Ectodermal cell (in vitro differentiated cells): ENCODE measurements around the gene HTR6.

Source experiments
- H3K27ac ChIP-seq: 2 replicates; pipeline ENCODE4 v1.7.0; 2013; ENCODE audit warnings: mild to moderate bottlenecking, low read depth, low read length; ENCODE audit not compliant: insufficient read depth, poor library complexity, severe bottlenecking
- H3K27me3 ChIP-seq: 2 replicates; pipeline ENCODE4 v1.7.0; 2013; ENCODE audit warnings: mild to moderate bottlenecking, low read length; ENCODE audit not compliant: insufficient read depth, control insufficient read depth, poor library complexity, severe bottlenecking
- H3K36me3 ChIP-seq: one replicate; pipeline ENCODE4 v1.7.0; 2013; ENCODE audit warnings: low read length; ENCODE audit not compliant: control insufficient read depth, insufficient read depth
- H3K4me1 ChIP-seq: one replicate; pipeline ENCODE4 v1.7.0; 2013; ENCODE audit warnings: low read length; ENCODE audit not compliant: control insufficient read depth, insufficient read depth
- H3K4me3 ChIP-seq: 2 replicates; pipeline ENCODE4 v1.7.0; 2013; ENCODE audit warnings: low read depth, low read length, control low read depth; ENCODE audit not compliant: insufficient read depth
- H3K9me3 ChIP-seq: 2 replicates; pipeline ENCODE4 v1.7.0; 2013; ENCODE audit warnings: mild to moderate bottlenecking, low read length, moderate library complexity; ENCODE audit not compliant: control insufficient read depth
- WGBS, 2 experiments: methylation state at CpG; one replicate each; pipeline ENCODE4 v1.1.7; 2013; ENCODE audit warnings: missing lambda C conversion rate in 2 of 2; 5-methylcytosine and 5-hydroxymethylcytosine counted together

Gene HTR6

DNA sequence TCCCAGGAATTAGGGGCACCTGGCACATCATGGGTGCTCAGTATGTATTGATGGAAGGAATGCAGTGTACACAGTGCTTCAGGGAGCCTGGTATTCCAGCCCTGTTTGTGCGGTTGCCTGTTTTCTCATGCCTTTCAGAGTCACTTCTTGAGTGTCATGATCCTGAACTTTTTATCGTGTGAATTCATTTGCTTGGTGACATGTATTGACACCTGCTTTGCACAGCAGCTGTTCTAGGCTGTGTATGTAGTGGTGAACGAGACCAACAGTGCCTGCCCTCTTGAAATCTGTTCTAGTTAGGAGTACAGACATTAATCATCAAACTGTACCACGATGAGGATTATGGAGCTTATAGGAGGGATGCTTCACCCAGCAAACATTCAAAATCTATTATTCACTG lies 6.1 kb downstream of the HTR6 start:
- Histone ChIP-seq H3K27ac (no peak overlapping the region), H3K4me3 (no peak overlapping the region), H3K36me3 (no peaks in the 10 kb centered on the region), H3K9me3 (no peaks in the 10 kb centered on the region), H3K27me3 (peaks cover 25% of the 10 kb centered on the region), H3K4me1 (no peaks in the 10 kb centered on the region)
- 88 to 89% methylated on average over 4 of the region's 4 CpGs for WGBS, 2 experiments

DNA sequence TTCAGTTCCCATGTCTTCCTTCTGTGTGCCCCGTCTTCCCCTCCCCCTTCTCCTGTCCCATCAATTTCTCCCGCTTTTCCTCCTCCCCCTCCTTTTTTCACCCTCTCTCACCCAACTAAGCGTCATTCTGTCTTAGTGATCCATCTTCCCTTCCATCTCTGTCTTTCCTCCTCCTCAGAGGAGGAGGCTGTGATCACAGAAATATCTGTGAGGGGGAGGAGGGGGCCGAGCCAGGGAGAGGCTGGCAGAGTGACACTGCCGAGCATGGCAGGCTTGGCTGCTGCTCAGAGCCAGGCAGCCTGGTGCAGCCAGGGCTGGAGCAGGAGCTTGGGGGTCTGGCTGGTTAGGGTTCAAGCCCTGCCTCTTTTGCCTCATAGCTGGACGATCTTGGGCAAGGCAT lies 7.6 kb downstream of the HTR6 start:
- no peaks in the 10 kb centered on the region for H3K4me1 ChIP-seq
- no peak overlapping the region for H3K27ac ChIP-seq
- H3K36me3 ChIP-seq: no peaks in the 10 kb centered on the region
- 77 to 80% methylated on average over 6 of the region's 6 CpGs for whole genome bisulfite sequencing, 2 experiments
- H3K9me3 ChIP-seq: no peaks in the 10 kb centered on the region
- H3K27me3 ChIP-seq: peaks cover 10% of the 10 kb centered on the region
- no peak overlapping the region for H3K4me3 ChIP-seq

DNA sequence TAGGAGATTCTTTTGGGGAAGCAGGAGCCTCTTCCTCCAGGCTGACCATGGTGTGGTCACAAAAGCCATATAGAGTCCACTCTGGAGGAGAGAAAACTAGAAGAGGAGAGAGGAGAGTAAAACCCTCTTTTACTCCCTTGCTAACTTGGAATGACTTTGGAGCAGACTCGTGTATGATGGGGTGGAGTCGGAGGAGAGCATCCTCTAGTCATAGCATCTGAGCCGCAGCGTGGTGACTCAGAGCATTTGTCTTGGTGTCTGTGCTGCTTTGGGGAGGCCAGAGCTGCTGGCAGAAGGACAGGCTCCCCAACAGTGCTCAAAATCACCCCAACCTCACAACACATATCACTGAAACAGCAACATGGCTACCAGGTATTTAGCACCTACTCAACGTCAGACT lies 11.1 kb downstream of the HTR6 start:
- H3K27ac ChIP-seq: no peak overlapping the region
- WGBS, 2 experiments: 64 to 66% methylated on average over 5 of the region's 5 CpGs
- H3K36me3 ChIP-seq: no peaks in the 10 kb centered on the region
- no peaks in the 10 kb centered on the region for H3K27me3 ChIP-seq
- no peak overlapping the region for H3K4me3 ChIP-seq
- H3K9me3 ChIP-seq: no peaks in the 10 kb centered on the region
- no peaks in the 10 kb centered on the region for H3K4me1 ChIP-seq

DNA sequence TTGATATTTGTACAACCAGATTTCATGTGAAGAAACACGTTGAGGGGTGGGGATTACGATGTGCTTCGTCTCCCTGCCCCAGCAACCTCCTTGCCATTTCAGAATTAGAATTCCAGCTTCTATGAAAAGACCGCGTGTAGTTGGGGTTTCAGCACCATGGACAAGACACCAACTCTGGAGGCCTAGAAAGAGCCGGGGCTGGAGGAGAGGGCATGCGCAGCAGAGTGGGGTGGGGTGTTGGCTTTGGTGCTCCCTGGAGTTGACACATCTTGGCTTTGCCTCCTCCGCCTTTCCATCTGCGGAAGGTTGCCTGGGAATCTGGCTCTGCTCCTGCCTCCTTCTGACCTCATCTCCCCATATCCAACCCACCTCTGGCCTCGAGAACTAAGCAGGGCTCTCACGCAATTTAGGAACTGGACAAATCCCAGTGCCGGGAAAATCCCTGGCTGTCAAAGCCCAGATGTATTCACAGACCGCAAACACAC lies 11.8 kb downstream of the HTR6 start:
- Histone ChIP-seq H3K9me3 (no peaks in the 10 kb centered on the region), H3K27ac (no peak overlapping the region), H3K4me3 (no peak overlapping the region), H3K27me3 (no peaks in the 10 kb centered on the region), H3K4me1 (no peaks in the 10 kb centered on the region), H3K36me3 (no peaks in the 10 kb centered on the region)
- 32 to 36% methylated on average over 13 of the region's 13 CpGs for WGBS, 2 experiments

DNA sequence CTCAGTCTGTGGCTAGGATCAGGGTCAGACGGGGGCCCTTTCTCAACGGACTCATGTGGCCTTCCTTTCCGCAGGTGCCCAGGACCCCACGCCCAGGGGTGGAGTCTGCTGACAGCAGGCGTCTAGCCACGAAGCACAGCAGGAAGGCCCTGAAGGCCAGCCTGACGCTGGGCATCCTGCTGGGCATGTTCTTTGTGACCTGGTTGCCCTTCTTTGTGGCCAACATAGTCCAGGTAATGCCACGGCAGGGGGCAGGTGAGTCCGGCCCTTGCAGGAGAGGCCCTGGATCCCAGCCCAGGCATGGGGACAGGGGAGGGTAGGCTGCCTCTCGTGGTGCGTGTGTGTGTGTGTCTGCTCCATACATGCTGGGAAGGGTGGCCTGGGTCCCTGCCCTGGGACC lies 13.8 kb downstream of the HTR6 start:
- WGBS, 2 experiments: 77 to 79% methylated on average over 11 of the region's 11 CpGs
- Histone ChIP-seq H3K4me3 (no peak overlapping the region), H3K27me3 (no peaks in the 10 kb centered on the region), H3K36me3 (no peaks in the 10 kb centered on the region), H3K9me3 (no peaks in the 10 kb centered on the region), H3K27ac (no peak overlapping the region), H3K4me1 (no peaks in the 10 kb centered on the region)

DNA sequence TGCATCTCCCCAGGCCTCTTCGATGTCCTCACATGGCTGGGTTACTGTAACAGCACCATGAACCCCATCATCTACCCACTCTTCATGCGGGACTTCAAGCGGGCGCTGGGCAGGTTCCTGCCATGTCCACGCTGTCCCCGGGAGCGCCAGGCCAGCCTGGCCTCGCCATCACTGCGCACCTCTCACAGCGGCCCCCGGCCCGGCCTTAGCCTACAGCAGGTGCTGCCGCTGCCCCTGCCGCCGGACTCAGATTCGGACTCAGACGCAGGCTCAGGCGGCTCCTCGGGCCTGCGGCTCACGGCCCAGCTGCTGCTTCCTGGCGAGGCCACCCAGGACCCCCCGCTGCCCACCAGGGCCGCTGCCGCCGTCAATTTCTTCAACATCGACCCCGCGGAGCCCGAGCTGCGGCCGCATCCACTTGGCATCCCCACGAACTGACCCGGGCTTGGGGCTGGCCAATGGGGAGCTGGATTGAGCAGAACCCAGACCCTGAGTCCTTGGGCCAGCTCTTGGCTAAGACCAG lies 14.3 kb downstream of the HTR6 start:
- Histone ChIP-seq H3K4me3 (no peak overlapping the region), H3K36me3 (no peaks in the 10 kb centered on the region), H3K9me3 (no peaks in the 10 kb centered on the region), H3K27me3 (no peaks in the 10 kb centered on the region), H3K27ac (no peak overlapping the region), H3K4me1 (no peaks in the 10 kb centered on the region)
- WGBS, 2 experiments: 93 to 94% methylated on average over 34 of the region's 34 CpGs

DNA sequence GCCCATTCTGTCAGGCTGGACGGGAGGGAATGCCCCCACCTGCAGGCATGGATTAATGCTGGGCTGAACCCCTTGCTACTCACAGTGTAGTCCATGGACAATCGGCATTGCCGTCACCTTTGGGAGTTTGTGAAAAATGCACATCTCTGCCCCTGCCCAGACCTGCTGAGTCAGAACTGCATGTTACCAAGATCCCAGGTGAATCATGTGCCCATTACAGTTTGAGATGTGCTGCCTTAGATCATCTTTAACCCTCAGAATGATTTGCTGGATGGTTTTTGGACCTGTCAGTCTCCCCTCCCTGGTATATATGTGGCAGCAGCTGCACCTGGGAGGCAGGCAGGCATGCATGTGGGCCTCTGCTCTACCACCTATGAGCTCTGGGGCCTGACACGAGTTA lies 15.0 kb downstream of the HTR6 start:
- Histone ChIP-seq H3K4me1 (no peaks in the 10 kb centered on the region), H3K4me3 (no peak overlapping the region), H3K9me3 (no peaks in the 10 kb centered on the region), H3K36me3 (no peaks in the 10 kb centered on the region), H3K27me3 (no peaks in the 10 kb centered on the region), H3K27ac (no peak overlapping the region)
- WGBS, 2 experiments: 87 to 89% methylated on average over 4 of the region's 4 CpGs

DNA sequence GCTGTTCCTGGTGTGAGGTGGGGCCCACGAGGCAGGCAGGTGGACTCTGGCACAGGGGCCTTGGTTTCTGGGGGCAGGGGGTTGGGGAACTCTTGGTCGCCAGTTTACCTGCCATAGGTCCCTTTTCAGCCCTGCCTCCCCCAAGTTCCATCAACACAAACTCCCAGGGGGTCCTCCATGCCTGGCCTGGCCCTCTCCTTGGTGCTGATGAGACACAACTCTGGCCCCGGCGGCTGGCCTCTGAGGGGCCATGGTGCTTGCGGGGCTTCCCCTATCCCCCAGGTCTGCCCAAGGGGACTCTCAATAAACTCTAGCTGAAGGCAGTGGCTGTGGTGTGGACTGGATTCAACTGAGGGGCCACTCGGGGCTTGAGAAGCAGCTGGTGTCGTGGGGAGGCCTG lies 16.0 kb downstream of the HTR6 start:
- WGBS, 2 experiments: 80 to 81% methylated on average over 7 of the region's 7 CpGs
- Histone ChIP-seq H3K9me3 (no peaks in the 10 kb centered on the region), H3K27me3 (no peaks in the 10 kb centered on the region), H3K4me1 (no peaks in the 10 kb centered on the region), H3K36me3 (no peaks in the 10 kb centered on the region), H3K4me3 (no peak overlapping the region), H3K27ac (no peak overlapping the region)

DNA sequence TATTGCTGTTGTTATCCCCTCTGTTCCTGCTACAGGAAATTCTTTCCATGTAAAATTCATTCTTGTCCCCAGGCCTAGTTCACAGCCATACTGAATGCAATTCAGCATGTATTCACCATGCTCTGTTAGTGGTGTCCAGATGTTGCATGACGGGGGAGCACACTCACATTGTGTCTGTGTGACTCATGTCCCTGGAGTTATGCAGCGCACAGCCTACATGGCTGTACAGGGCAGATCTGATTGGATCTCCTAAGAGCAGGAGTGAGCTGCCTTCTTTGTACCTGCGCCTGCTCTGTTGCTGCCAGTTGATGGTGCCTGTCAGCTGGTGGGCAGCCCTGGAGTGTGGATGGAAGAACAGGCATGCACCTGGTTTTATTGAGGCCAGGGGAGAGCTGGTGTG lies 17.6 kb downstream of the HTR6 start:
- no peaks in the 10 kb centered on the region for H3K9me3 ChIP-seq
- 91 to 92% methylated on average over 3 of the region's 3 CpGs for WGBS, 2 experiments
- no peaks in the 10 kb centered on the region for H3K36me3 ChIP-seq
- no peak overlapping the region for H3K27ac ChIP-seq
- H3K4me1 ChIP-seq: no peaks in the 10 kb centered on the region
- H3K27me3 ChIP-seq: no peaks in the 10 kb centered on the region
- H3K4me3 ChIP-seq: no peak overlapping the region

DNA sequence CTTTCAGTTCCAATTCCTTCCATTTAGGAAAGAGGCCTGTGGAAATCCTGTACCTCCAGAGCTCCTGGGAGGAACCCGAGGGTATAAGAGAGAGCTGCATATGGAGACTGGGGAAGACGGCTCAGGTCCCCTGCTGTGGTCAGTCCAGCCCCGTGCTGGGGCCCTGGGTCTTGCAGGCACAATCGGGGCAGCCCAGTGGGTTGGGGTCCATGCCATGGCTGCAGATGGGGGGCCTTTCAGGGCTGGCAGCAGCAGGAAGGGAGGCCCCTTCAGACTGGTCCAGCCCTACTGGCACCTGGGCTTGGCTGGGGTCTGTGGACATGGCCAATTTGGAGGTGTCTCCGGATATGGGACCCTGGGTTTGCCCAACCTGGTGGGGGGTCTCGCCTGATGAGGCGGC lies 18.2 kb downstream of the HTR6 start:
- no peaks in the 10 kb centered on the region for H3K36me3 ChIP-seq
- no peaks in the 10 kb centered on the region for H3K27me3 ChIP-seq
- H3K4me3 ChIP-seq: no peak overlapping the region
- H3K4me1 ChIP-seq: no peaks in the 10 kb centered on the region
- no peak overlapping the region for H3K27ac ChIP-seq
- 63 to 68% methylated on average over 7 of the region's 7 CpGs for WGBS, 2 experiments
- H3K9me3 ChIP-seq: no peaks in the 10 kb centered on the region

DNA sequence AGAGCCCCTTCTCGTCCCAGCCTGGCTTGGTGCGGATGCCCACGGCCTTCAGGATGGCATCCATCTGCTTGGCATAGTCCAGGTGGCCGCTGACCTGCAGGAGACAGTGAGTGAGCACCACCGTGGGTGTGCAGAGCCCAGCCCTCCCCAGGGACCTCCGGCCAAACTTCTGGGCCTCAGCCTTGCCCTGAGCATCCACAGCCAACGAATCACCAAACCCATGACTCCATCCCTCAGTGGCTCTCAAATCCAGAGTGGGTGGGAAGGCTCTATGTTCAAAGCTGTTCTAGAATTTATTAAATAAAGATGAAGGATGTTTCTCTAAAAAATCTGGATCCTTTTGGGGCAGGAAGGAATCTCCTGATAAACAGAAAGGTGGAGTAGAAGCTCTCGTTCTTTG lies 18.7 kb downstream of the HTR6 start:
- Histone ChIP-seq H3K27me3 (no peaks in the 10 kb centered on the region), H3K27ac (no peak overlapping the region), H3K4me3 (no peak overlapping the region), H3K9me3 (no peaks in the 10 kb centered on the region), H3K4me1 (no peaks in the 10 kb centered on the region), H3K36me3 (no peaks in the 10 kb centered on the region)
- WGBS, 2 experiments: 94 to 96% methylated on average over 8 of the region's 8 CpGs
